ENCODE data around the gene CBLN1.

Gene CBLN1

GRCh38 chr16:49281843-49282642, 405 bp upstream of the CBLN1 start:
- ATAC-seq (peak; percentile 90), DNase-seq (peak; percentile 79 to 82)
- peak overlapping the region in 1 of 2 donors; percentile 42 for H3K27ac Mint-ChIP-seq
- H3K4me1 Mint-ChIP-seq, result peaks cover 41% of the 10 kb centered on the region
- no peaks in the 10 kb centered on the region for H3K9me3 Mint-ChIP-seq
- peaks cover 78% of the 10 kb centered on the region for H3K27me3 Mint-ChIP-seq
- peak overlapping the region; percentile 75 to 78 for H3K4me3 Mint-ChIP-seq

GRCh38 chr16:49280841-49281371, 732 bp downstream of the CBLN1 start:
- H3K4me3 Mint-ChIP-seq, result peak overlapping the region; percentile 15 to 65
- H3K4me1 Mint-ChIP-seq, result peaks cover 42% of the 10 kb centered on the region
- ATAC-seq (no peak), DNase-seq (no peak)
- H3K27me3 Mint-ChIP-seq, result peaks cover 89% of the 10 kb centered on the region
- no peaks in the 10 kb centered on the region for H3K9me3 Mint-ChIP-seq
- H3K27ac Mint-ChIP-seq, result no peak overlapping the region

- no peak for ATAC-seq
- H3K4me3 Mint-ChIP-seq, result no peak overlapping the region
- no peaks in the 10 kb centered on the region for H3K9me3 Mint-ChIP-seq
- DNase-seq, result no peak
- peaks cover 94% of the 10 kb centered on the region for H3K27me3 Mint-ChIP-seq
- no peak overlapping the region for H3K27ac Mint-ChIP-seq
- H3K4me1 Mint-ChIP-seq, result peaks cover 42% of the 10 kb centered on the region
Measured at GRCh38 chr16:49280105-49280741, 1.4 kb downstream of the CBLN1 start.

- peaks cover 94% of the 10 kb centered on the region for H3K27me3 Mint-ChIP-seq
Measured at GRCh38 chr16:49278944-49279725, 2.5 kb downstream of the CBLN1 start.

GRCh38 chr16:49278567-49278827, 3.1 kb downstream of the CBLN1 start:
- Mint-ChIP-seq H3K4me1 (peaks cover 42% of the 10 kb centered on the region), H3K27me3 (peaks cover 94% of the 10 kb centered on the region), H3K9me3 (no peaks in the 10 kb centered on the region), H3K27ac (no peak overlapping the region), H3K4me3 (no peak overlapping the region)
- no peak for DNase-seq
- ATAC-seq, result no peak

More at GRCh38 chr16:49278944-49279725, 2.5 kb downstream of the CBLN1 start:
- H3K9me3 Mint-ChIP-seq, result no peaks in the 10 kb centered on the region
- H3K4me3 Mint-ChIP-seq, result no peak overlapping the region
- no peak overlapping the region for H3K27ac Mint-ChIP-seq
- ATAC-seq (no peak), DNase-seq (no peak)
- H3K4me1 Mint-ChIP-seq, result peaks cover 42% of the 10 kb centered on the region

DNA sequence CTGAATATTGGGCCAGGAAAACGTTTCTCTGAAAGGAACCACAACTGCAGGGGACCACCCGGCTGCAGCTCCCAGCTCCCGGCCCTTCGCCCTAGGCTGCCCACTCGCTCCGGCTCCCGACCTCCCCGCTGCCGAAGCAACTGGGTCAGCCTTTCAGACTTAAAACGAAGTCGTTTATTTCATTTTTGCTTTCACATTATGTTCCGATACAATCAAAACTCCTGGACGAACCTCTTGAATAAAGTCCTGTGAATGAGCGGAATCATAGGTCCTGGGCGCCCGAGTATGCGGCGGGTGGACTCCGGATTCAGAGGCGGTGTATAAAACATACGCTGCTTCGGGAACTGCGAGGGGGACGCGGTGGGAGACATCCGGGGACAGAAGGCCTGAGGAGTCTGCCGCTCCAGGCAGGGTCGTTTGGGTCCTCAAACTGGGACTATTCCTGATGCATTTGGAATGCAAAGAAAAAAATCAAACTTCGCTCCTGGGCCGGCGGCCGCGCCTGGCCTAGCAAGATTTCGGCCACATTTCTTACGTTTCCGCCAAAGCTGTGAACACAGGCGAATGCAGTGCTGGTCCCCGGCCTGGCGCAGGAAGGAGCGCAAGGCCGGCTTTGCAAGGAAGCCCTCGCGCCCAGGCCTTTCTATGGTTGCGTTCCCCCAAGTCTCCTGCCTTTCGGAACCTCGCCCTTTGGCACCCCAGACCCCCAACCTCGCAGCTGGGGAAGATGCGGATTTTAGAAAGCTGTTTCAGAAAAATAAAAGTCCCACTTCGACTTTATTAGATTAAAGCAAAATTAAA, 3.7 kb downstream of the CBLN1 start:
- Mint-ChIP-seq H3K27ac (no peak overlapping the region), H3K9me3 (no peaks in the 10 kb centered on the region), H3K4me1 (peaks cover 40% of the 10 kb centered on the region), H3K4me3 (no peak overlapping the region), H3K27me3 (peaks cover 94% of the 10 kb centered on the region)
- DNase-seq (no peak), ATAC-seq (no peak)

GRCh38 chr16:49277386-49277742, 4.3 kb downstream of the CBLN1 start:
- no peak for DNase-seq
- Mint-ChIP-seq H3K4me1 (peaks cover 34% of the 10 kb centered on the region), H3K4me3 (no peak overlapping the region), H3K27ac (no peak overlapping the region), H3K9me3 (no peaks in the 10 kb centered on the region), H3K27me3 (peaks cover 92% of the 10 kb centered on the region)
- no peak for ATAC-seq

DNA sequence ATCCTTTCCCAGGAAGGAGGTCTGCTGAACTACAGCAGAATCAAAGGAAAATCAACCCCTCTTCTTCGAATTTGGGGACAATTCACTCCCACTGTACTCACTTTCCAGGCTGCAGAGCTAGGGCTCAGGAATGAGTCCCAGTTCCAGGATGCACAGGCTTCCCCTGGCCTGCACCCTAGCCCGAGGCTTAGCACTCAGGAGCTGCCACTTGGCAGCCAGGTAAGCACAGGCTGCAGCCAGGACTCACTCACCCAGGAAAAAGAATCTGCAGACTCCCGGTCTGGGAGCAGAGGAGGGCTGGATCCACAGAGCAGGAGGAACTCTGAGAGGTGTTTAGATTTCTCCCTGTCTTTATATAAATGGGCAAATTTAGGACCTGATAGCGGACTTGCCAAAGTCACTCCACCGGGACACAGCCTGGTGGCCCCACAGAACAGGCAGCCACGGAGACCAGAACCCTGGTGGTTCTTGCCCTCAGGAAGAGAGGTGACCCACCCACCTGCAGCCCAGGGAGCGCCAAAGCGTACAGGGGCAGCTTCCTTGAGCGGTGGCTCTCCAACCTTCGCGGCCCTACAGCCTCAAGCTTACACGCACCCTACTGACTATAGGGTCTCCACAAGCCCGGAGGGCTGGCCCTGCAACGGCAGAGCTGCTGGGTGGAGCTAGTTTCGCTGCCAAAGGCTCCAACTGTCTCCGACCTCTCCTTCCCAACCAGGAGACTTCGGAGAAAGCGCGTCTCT, 4.8 kb downstream of the CBLN1 start:
- Mint-ChIP-seq H3K27me3 (peaks cover 89% of the 10 kb centered on the region), H3K4me3 (no peak overlapping the region), H3K27ac (no peak overlapping the region), H3K4me1 (peaks cover 33% of the 10 kb centered on the region), H3K9me3 (no peaks in the 10 kb centered on the region)
- ATAC-seq (no peak), DNase-seq (no peak)

DNA sequence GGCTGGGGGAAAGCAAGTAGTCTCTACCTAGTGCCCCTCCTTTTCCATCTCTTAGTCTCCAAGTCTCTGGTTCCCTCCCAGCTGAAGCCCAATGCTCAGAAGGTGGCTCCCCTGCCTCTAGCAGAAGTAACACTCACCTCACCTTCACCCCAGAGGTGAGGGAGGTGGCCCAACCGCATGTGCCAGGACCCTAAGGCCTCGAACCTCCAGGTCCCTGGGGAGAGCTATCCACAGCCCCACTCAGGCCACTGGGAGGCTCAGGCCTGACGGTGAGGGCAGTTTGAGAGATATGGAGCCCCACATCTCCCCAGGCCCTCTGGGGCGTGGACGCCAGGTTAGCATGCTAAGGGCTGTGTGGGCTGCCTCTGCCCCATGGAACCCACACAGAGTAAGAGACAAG, 5.8 kb downstream of the CBLN1 start:
- Mint-ChIP-seq H3K4me3 (no peak overlapping the region), H3K9me3 (no peaks in the 10 kb centered on the region), H3K27ac (no peak overlapping the region), H3K27me3 (peaks cover 83% of the 10 kb centered on the region), H3K4me1 (peaks cover 29% of the 10 kb centered on the region)
- ATAC-seq (no peak), DNase-seq (no peak)

DNA sequence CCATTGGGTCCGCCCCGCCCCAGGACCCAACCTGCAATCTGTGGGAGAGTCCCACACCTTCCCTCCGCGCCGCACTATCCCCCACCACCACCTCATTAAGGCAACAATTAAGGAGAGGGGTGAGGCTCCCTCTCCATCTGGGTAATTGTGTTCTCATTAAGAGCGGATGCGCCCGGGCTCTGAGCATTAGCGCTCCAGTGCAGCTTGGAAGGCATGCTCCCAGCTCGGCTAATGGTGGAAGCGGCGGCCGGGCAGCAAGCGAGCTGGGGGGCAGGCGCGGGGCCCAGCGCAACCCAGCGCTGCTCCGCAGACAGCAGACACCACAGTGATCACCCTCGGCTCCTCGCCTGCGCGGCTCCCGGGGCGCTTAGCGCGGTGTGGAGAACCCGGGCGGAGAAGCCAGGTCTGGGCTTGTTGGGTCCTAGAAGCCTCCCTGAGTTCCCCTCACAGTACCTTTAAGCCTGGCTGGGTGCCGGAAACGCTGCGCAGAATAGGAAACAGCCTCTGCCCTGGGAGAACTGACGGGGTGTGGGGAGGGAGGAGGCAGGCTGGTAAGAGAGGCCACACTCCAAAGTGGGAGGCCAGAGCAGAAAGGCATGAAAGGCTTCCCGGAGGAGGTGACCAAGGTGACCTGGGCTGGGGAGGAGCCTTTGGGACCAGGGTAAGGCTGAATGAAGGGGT, 6.4 kb downstream of the CBLN1 start:
- DNase-seq (no peak), ATAC-seq (no peak)
- Mint-ChIP-seq H3K9me3 (no peaks in the 10 kb centered on the region), H3K4me3 (no peak overlapping the region), H3K4me1 (peaks cover 28% of the 10 kb centered on the region), H3K27me3 (peaks cover 76% of the 10 kb centered on the region), H3K27ac (no peak overlapping the region)

- Mint-ChIP-seq H3K9me3 (no peaks in the 10 kb centered on the region), H3K4me3 (no peak overlapping the region), H3K27me3 (peaks cover 70% of the 10 kb centered on the region), H3K4me1 (peaks cover 22% of the 10 kb centered on the region), H3K27ac (no peak overlapping the region)
- ATAC-seq (no peak), DNase-seq (no peak)
Measured at GRCh38 chr16:49274591-49274990, 7.0 kb downstream of the CBLN1 start.

DNA sequence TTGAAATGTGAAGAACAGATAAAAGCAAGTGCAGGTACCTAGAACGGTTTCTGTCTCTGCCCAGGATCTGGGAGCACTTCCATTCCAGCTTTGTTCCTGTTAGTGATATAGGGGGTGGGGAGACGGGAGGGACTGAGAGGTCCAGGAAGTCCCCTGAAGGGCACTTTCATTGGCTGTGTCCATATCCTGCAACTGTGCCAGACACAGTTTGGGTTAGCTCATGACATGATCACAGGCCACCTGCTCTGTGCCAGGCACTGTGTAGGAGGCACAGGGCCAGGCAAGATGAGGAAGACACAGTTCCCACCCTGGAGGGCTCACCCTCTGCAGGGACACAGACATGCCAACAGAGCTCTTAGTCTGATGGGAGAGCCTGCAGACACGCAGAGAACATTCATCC, 7.9 kb downstream of the CBLN1 start:
- H3K27me3 Mint-ChIP-seq, result peaks cover 62% of the 10 kb centered on the region
- no peak overlapping the region for H3K4me3 Mint-ChIP-seq
- H3K4me1 Mint-ChIP-seq, result peaks cover 15% of the 10 kb centered on the region
- no peaks in the 10 kb centered on the region for H3K9me3 Mint-ChIP-seq
- ATAC-seq, result no peak
- no peak overlapping the region for H3K27ac Mint-ChIP-seq
- DNase-seq, result no peak

GRCh38 chr16:49271363-49271762, 10.3 kb downstream of the CBLN1 start:
- no peak overlapping the region for H3K4me3 Mint-ChIP-seq
- no peaks in the 10 kb centered on the region for H3K9me3 Mint-ChIP-seq
- DNase-seq (no peak), ATAC-seq (no peak)
- H3K4me1 Mint-ChIP-seq, result no peaks in the 10 kb centered on the region
- H3K27ac Mint-ChIP-seq, result peak overlapping the region in 1 of 2 donors; percentile 36
- peaks cover 38% of the 10 kb centered on the region for H3K27me3 Mint-ChIP-seq

DNA sequence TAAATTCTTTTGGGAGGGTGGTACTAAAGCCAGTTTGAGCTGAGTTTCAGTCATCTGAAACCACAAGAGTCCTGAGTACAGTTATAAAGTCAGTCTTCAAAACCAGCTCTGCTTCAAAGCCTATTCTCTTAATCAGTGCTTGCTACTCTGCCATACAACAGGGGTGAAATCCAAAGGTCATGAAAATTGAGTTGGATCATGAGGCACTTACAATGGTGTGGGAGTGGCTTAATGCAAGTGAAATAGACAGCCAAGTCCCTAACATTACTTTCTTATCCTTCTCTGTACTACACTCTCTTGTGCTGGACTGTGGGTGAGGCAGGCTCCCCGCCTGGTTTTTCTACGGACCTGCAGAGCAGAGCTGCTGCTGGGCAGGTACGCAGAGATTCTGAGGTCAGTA, 12.4 kb downstream of the CBLN1 start:
- no peak for DNase-seq
- Mint-ChIP-seq H3K4me3 (no peak overlapping the region), H3K4me1 (no peaks in the 10 kb centered on the region), H3K27ac (no peak overlapping the region), H3K27me3 (peaks cover 16% of the 10 kb centered on the region), H3K9me3 (peaks cover 0 to 2% of the 10 kb centered on the region in 2 donors)
- no peak for ATAC-seq

All from stimulated activated naive CD8-positive, alpha-beta T cell treated with anti-CD3 and anti-CD28 coated beads, Interleukin-15, amount 100 ng/mL, for 72 hours (primary cell).